Mesenteric fat pad (tissue), 1 donor: ENCODE results near the gene FOXA3. TPM values are rescaled to one million over a fixed set of nuclear protein-coding genes. Genes with fewer than 3 reads are reported as not detected.

ENCODE experiments used
- DNase-seq: peaks from one replicate; pipeline ENCODE4 v3.0.0-alpha.2; 2020; ENCODE audit warnings: low spot score
- total RNA-seq: library from RNA; stranded (reverse); fragmentation: NEBNext Ultra II Directional; extraction: Animal tissue kit (Norgen Biotek cat#: 25700); gene quantifications from one replicate; pipeline ENCODE4 v1.2.1, GENCODE V29; 2021
- donor health status: DM: yes; HTN: yes; CAD: no.

The FOXA3 gene
- total RNA-seq, 1 donor from 2014 or later: not detected

DNA sequence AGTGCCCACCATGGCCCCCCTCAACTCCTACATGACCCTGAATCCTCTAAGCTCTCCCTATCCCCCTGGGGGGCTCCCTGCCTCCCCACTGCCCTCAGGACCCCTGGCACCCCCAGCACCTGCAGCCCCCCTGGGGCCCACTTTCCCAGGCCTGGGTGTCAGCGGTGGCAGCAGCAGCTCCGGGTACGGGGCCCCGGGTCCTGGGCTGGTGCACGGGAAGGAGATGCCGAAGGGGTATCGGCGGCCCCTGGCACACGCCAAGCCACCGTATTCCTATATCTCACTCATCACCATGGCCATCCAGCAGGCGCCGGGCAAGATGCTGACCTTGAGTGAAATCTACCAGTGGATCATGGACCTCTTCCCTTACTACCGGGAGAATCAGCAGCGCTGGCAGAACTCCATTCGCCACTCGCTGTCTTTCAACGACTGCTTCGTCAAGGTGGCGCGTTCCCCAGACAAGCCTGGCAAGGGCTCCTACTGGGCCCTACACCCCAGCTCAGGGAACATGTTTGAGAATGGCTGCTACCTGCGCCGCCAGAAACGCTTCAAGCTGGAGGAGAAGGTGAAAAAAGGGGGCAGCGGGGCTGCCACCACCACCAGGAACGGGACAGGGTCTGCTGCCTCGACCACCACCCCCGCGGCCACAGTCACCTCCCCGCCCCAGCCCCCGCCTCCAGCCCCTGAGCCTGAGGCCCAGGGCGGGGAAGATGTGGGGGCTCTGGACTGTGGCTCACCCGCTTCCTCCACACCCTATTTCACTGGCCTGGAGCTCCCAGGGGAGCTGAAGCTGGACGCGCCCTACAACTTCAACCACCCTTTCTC is 8.2 kb downstream of the FOXA3 start:
- no peak for DNase-seq

DNA sequence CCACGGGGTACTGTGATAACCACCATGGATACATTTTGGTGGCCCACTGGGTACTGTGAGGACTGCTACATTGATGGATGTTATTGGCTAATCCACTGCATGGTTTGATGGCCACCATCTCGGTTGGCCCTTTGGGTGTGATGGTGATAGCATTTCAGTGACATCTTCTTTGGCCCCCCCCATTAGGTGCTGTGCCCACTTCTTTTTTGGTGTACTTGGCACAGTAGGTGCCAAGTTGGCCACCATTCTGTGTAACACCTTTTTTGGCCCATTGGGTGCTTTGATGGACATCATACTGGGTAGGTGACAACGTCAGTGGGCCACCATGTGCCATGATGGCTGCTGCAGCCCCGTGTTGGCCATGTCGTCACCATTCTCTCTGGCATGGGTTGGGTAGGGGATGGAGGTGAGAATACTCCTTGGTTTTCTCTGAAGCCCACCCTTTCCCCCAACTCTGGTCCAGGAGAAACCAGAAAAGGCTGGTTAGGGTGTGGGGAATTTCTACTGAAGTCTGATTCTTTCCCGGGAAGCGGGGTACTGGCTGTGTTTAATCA is 9.2 kb downstream of the FOXA3 start:
- DNase-seq: no peak

DNA sequence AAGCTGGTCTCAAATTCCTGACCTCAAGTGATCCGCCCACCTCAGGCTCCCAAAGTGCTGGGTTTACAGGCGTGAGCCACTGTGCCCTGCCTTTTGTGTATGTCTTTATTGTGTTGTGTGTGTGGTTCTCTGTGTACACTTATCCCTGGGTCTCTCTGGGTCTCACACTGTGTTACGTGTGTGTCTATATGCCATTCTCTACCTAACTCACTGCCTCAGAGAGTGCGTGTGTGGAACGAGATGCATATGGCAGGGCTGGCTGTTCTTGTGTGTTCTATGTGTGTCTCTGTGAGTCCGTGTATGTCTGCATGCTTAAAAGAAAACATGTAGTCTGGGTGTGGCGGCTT is 10.5 kb downstream of the FOXA3 start:
- DNase-seq: no peak

GRCh38 chr19:45876161-45876410 is 12.0 kb downstream of the FOXA3 start:
- DNase-seq: no peak

- no peak for DNase-seq
These were observed 12.5 kb downstream of the FOXA3 start for GRCh38 chr19:45876411-45877197.

- DNase-seq: no peak
These were observed 14.1 kb downstream of the FOXA3 start for GRCh38 chr19:45878043-45878794.

DNA sequence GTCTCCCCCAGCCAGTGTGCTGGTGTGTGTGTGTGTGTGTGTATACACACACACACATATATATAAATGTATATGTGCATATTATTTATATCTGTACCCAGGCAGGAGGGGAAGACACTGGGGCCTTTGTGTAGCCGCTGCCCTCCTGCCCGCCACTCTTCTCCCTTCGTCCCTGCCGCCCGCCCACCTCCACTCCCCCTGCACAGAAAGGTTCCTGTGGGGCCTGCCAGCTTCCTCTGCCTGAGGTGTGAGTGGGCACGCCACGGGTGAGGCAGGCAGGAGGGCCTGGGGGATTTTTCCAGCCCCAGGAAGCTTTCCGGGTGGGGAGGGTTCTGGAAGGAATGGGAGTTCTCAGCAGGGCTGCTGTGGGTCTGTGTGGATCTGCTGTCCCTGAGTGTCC is 14.9 kb downstream of the FOXA3 start:
- DNase-seq: no peak

- no peak for DNase-seq
These were observed 15.8 kb downstream of the FOXA3 start for GRCh38 chr19:45879971-45880370.

GRCh38 chr19:45881082-45881908 is 17.2 kb downstream of the FOXA3 start:
- DNase-seq: no peak

DNA sequence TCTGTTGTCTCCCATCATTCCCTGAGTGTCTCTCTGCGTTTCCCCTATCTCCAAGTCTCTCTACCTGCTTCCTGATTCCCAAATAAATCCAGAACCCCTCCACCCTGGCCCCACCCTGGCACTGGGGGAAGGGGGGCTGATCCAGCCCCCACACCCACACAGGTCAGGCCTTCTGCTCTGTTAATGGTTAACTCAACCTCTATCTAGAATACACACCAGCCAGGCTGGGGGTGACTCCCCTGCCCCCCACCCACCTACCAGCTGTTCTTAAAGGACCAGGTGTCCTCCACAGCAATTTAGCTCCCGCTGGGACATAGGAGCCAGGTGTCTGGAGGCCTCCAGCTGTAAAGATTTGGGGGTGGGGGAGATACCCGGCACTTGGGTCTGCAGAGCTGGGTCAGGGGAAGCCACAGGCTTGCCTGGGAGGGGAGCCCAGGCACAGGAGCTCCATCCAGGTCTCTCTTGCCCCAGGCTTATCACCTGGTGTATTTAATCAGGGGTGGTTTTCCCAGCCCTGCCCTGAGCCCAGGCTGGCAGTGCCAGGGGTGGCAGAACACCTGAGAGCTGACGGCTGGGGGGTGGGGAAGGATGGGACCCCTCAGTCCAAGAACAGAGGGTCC is 17.9 kb downstream of the FOXA3 start:
- DNase-seq: no peak

DNA sequence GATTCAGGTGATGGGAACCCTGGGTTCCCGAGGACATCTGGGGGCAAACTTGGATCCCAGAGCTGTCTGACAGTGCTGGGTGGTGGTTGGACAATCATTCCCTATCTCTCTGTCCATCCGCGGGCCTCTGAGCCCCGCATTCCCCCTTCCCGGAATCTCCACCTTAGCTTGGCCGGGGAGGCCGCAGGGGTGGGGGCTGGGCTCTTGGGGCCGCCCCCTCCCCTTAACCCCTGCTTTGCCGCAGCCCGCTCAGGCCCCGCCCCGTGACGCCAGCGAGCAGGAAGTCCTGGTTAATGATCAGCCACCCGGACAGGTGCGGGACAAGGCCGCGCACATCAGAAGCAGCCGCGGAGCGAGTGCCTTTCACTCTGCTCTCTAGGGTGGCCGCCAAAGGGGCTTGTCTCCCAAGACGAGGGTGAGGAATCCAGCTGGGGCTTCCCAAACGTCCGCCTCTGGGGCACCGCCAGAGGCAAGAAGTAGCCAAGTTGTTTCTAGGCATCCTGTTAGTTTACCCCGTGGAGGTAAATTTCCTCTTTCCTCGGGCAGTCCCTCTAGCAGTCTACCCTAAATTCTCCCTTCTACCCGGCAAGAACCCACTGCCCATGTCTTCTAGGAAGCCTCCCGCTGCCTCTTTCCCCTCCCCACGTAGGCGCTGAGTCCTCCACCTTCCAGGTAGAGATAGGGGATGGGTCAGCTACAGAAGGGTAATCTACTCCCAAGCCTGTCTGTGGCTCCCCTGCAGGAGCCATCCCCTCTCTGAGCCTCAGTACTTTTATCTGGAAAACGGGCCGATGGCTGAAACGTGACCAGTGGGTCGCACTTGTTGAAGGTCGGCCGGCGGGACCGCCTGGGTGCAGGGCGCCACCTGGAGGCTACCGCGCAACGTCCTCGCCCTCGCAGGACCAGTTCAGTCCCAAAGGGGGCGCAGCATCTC is 18.8 kb downstream of the FOXA3 start:
- DNase-seq: no peak

DNA sequence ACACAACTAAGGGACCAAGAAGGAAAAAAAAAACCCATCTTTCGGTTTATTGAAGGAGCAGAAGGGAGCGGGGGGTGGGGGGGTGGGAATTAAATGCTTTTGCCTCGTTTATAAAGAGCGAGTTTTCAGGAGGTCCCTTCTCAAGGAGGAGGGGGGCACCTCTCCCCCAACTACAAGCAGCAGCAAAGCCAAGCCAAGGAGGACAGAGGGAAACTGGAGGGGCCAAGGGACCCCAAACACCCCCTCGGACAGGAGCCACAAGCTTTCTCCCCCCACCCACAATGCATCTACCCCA is 19.4 kb downstream of the FOXA3 start:
- no peak for DNase-seq

GRCh38 chr19:45883881-45884681 is 20.0 kb downstream of the FOXA3 start:
- no peak for DNase-seq

GRCh38 chr19:45884682-45885555 is 20.8 kb downstream of the FOXA3 start:
- DNase-seq: no peak

DNA sequence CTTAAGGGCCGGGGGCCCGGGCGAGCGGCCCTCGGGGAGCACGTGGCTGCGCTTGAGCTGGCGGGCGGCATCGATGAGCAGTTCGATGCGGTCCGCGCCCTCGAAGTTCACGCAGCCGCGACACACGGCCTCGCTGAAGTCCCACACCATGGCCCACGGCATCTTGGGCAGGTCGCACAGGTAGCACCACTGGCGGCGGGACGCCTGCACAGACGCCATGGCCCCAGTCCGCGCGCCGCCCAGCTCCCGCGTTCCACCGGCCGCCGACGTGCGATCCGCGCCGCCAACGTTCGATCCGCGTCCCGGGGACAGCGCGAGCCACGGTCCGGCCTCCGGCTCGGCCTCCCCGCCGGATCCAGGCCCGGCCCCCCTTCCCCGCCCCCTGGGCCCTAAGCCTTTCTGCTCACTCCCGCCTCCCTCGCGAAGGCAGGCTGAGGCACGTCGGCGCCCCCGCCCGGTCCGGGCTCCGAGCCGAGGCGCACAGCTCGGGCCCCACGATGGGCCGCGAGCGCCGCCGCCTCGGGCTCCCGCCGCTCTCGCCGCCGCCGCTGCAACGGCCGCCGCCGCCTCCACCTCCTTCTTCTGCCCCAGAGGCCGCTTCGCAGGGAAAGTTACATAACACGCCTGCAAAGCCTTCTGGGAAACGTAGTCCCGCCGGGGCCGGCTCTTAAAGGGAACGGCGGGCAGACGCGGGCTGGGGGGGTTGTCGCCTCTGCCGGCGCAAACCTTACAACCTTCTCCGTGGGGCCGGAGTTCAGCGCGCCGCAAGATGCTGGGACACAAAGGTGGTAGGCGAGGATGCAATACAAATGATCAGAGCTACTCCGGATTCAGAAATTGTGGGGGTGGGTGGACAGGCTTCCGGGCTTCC is 21.7 kb downstream of the FOXA3 start, which contains the start of gene IRF2BP1:
IRF2BP1 (minus strand) TSS at position 586 of the 871 bp plus-strand sequence; CDS start at position 219, 367 bp downstream.
- DNase-seq: peak; percentile 96

GRCh38 chr19:45886427-45887199 is 22.5 kb downstream of the FOXA3 start:
- DNase-seq: peak; percentile 96
